ENCODE data around the gene PLCL2.

GRCh38 chr3:17007284-17007683 is 122.5 kb downstream of the PLCL2 start:
- no peak for TF ChIP-seq CTCF (IDR thresholded peaks at IDR 0.05; ENCODE audit: low read length)
- no peak for TF ChIP-seq EZH2 (optimal IDR thresholded peaks at IDR 0.05; ENCODE audit: low read depth, low read length)
- TF ChIP-seq EZH2phosphoT487 (IDR thresholded peaks at IDR 0.05; ENCODE audit: low read length): no peak
